Uterus (tissue), 4 donors: ENCODE results near the gene FHIT. TPM values are rescaled to one million over a fixed set of nuclear protein-coding genes. Genes with fewer than 3 reads are reported as not detected.

Source experiments
- DNase-seq, 2 donors: peaks; one replicate each; pipeline ENCODE4 v3.0.0-alpha.2; 2019 to 2020
- H3K27ac ChIP-seq, 2 donors: fragments of 200-600 bp; sonication (generic); 1 replicate in 1 of 2; 2 replicates in 1 of 2; pipeline ENCODE4 v1.5.1; 2016 to 2018
- H3K27me3 ChIP-seq, 2 donors: fragments of 200-600 bp; sonication (generic); one replicate each; pipeline ENCODE4 v1.5.1; 2018 to 2019; ENCODE audit warnings: control low read depth in 1 of 2
- H3K36me3 ChIP-seq, 2 donors: fragments of 200-600 bp; sonication (generic); one replicate each; pipeline ENCODE4 v1.5.1; 2019; ENCODE audit warnings: control low read depth in 1 of 2
- H3K4me1 ChIP-seq, 2 donors: fragments of 200-600 bp; sonication (generic); one replicate each; pipeline ENCODE4 v1.5.1; 2018 to 2019; ENCODE audit warnings: control low read depth in 1 of 2
- H3K4me3 ChIP-seq, 2 donors: fragments of 200-600 bp; sonication (generic); 1 replicate in 1 of 2; 2 replicates in 1 of 2; pipeline ENCODE4 v1.5.1; 2018 to 2019; ENCODE audit warnings: mild to moderate bottlenecking in 1 of 2
- H3K9me3 ChIP-seq, 2 donors: fragments of 200-600 bp; sonication (generic); one replicate each; pipeline ENCODE4 v1.5.1; 2019; ENCODE audit warnings: control low read depth in 1 of 2
- CTCF ChIP-seq, 4 experiments: fragments of 200-600 bp in 2 of 4; fragments of 450-650 bp in 2 of 4; sonication (generic) in 2 of 4; IDR thresholded peaks; one replicate each; pipeline ENCODE4 v1.5.1; 2016 to 2019; ENCODE audit warnings: antibody characterized with exemption in 4 of 4, mild to moderate bottlenecking in 2 of 4, moderate library complexity in 1 of 4
- POLR2A ChIP-seq, 2 donors: fragments of 450-650 bp; IDR thresholded peaks; one replicate each; pipeline ENCODE4 v1.6.1; 2016; ENCODE audit warnings: antibody characterized with exemption in 2 of 2, mild to moderate bottlenecking in 1 of 2, moderate library complexity in 1 of 2
- intact Hi-C: fragments of 100-400 bp; cut with DNase I; formaldehyde crosslinking; loops from one replicate; pipeline ENCODE4 v1.15.1; 2023; ENCODE audit warnings: low total_unique reads
- total RNA-seq, 4 donors: library from RNA; depleted of rRNA in 3 of 4; stranded (reverse); fragments of >200 nt in 3 of 4; gene quantifications; one replicate each; pipeline versions ENCODE4 v1.1.0 to v1.2.4, GENCODE V29; 2014 to 2023
- donor health status: DM: yes; HTN: yes; CAD: no.

The FHIT gene
- total RNA-seq, 4 donors from 2014 or later = 1.3 to 15.2 (median 7.3) TPM

DNA sequence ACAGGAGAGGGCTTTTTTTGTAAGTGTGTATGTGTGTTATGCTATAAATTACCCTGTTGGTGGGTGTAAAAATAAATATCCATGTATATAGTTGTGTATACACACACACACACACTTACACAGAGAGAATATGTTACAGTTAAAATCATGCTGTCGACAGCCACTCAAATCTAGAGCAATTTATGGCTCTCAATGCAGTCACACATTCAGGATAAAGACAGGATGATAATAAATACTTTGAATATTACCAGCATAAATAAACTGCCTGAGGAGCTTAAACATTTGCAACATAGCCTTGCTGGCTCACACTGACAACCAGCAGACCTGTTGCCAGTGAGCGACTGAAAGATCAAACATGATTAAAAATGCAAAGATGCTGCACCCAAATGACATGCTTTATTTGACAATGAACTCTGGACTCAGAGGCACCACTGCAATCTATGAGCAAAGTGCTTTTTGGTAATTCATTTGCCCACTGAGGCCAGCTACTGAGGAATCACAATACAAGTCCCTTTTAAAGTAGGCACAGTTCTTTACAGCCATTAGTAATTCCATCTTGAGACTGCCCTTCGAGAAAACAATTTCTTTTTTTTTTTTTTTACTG, 458.9 kb downstream of the FHIT start:
- Histone ChIP-seq H3K27ac (no peak overlapping the region), H3K36me3 (no peaks in the 10 kb centered on the region), H3K4me1 (no peaks in the 10 kb centered on the region), H3K9me3 (no peaks in the 10 kb centered on the region), H3K4me3 (no peak overlapping the region), H3K27me3 (no peaks in the 10 kb centered on the region)
- TF ChIP-seq POLR2A (IDR thresholded peaks at IDR 0.05) = no peak
- no peak for TF ChIP-seq CTCF (IDR thresholded peaks at IDR 0.05)
- no peak for DNase-seq
- intact Hi-C loops = no loop called here

DNA sequence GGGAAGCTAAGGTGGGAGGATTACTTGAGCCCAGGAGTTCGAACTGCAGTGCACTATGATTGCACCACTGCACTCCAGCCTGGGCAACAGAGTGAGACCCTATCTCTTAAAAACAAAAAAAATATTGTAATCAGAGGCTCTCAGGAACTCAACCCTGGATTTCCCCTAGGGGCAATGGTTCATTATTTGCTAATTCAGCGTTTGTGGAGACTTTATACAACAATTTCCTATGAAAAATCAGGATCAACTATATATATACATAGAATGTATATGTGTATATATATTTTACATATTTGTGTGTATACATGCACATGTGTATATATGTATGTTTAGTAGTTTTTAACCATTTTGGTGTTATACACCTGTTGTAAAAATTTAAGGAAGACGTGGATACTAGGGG, 463.1 kb downstream of the FHIT start:
- DNase-seq = no peak
- no peak overlapping the region for H3K4me3 ChIP-seq
- H3K27ac ChIP-seq = no peak overlapping the region
- TF ChIP-seq CTCF (IDR thresholded peaks at IDR 0.05) = no peak
- intact Hi-C loops = no loop called here
- no peaks in the 10 kb centered on the region for H3K36me3 ChIP-seq
- H3K4me1 ChIP-seq = no peaks in the 10 kb centered on the region
- H3K9me3 ChIP-seq = no peaks in the 10 kb centered on the region
- no peaks in the 10 kb centered on the region for H3K27me3 ChIP-seq

DNA sequence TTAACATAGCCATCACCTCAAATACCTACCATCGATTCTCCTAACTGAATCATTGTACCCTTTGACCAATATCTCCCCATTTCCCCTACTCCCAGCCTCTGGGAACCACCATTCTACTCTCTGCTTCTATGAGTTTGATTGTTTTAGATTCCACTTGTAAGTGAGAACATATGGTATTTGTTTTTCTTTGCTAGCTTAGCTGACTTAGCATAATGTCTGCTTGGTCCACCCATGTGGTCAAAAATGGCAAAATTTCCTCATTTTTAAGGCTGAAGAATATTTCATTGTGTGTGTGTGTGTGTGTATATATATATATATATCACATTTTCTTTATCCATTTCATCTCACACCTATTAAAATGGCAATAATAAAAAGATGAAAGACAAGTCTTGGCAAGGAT, 469.3 kb downstream of the FHIT start:
- H3K27ac ChIP-seq = no peak overlapping the region
- H3K27me3 ChIP-seq = no peaks in the 10 kb centered on the region
- intact Hi-C loops = no loop called here
- TF ChIP-seq POLR2A (IDR thresholded peaks at IDR 0.05) (no peak), CTCF (IDR thresholded peaks at IDR 0.05) (no peak)
- no peaks in the 10 kb centered on the region for H3K36me3 ChIP-seq
- H3K4me3 ChIP-seq = no peak overlapping the region
- no peaks in the 10 kb centered on the region for H3K9me3 ChIP-seq
- no peaks in the 10 kb centered on the region for H3K4me1 ChIP-seq
- no peak for DNase-seq

DNA sequence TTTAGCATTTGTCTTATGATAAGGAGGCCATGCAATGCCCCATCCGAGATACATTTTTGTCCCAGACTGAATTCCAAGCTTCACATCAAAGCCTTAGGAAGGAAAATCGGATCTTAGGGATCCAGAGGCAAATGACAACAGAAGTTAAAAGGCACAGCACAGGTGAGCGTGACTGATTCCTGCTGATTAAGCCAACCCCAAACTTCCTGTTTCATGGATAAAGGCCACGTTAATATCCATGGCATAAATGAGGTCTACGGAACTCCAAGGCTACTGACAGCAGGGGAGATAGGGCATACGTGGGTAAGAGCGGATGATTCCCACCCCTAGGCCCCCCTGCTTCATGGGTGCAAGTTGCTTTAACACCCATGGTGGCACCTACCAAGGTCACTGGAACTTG, 471.6 kb downstream of the FHIT start:
- Histone ChIP-seq H3K27ac (no peak overlapping the region), H3K9me3 (no peaks in the 10 kb centered on the region), H3K4me3 (no peak overlapping the region), H3K4me1 (no peaks in the 10 kb centered on the region), H3K27me3 (no peaks in the 10 kb centered on the region), H3K36me3 (no peaks in the 10 kb centered on the region)
- intact Hi-C loops = no loop called here
- DNase-seq = no peak
- no peak for TF ChIP-seq POLR2A (IDR thresholded peaks at IDR 0.05)
- no peak for TF ChIP-seq CTCF (IDR thresholded peaks at IDR 0.05)

DNA sequence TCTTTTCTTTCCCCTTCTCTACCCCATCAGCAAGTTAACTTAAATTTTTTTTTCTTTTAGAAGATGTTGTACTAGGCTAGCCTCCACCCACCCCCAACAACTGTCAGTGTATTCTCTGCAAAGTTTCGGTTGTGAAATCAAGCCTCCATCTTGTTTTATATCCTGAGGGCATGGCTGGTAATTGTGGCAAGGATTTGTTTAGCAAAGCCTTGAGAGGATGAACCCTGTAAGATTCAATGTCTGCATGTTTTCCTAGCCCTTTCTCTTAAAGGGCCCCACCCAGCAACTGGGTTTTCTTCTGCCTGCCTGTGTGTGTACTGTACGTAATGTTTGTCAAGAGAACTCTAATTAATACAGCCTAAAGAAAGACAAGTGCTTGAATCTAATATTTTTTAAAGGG, 475.3 kb downstream of the FHIT start:
- H3K27ac ChIP-seq = no peak overlapping the region
- no peak for DNase-seq
- no peak overlapping the region for H3K4me3 ChIP-seq
- intact Hi-C loops = no loop called here
- no peaks in the 10 kb centered on the region for H3K9me3 ChIP-seq
- H3K27me3 ChIP-seq = no peaks in the 10 kb centered on the region
- TF ChIP-seq POLR2A (IDR thresholded peaks at IDR 0.05) = no peak
- TF ChIP-seq CTCF (IDR thresholded peaks at IDR 0.05) = no peak
- no peaks in the 10 kb centered on the region for H3K4me1 ChIP-seq
- H3K36me3 ChIP-seq = no peaks in the 10 kb centered on the region
